BJ (cell line): ENCODE results near the gene ADRB2. TPM values are rescaled to one million over a fixed set of nuclear protein-coding genes. Genes with fewer than 3 reads are reported as not detected.

Source experiments
- CTCF ChIA-PET: fragments of 350-600 bp; formaldehyde crosslinking; extraction: SDS; loops from one replicate; lab custom pipeline; 2021; ENCODE audit warnings: antibody characterized with exemption, inconsistent platforms; lab: Yijun Ruan, JAX
- POLR2A ChIA-PET: fragments of 300-600 bp; sonication (Branson Sonifier 250); formaldehyde crosslinking; extraction: SDS; loops from one replicate; lab custom pipeline; 2021; ENCODE audit warnings: antibody characterized with exemption; lab: Charles Lee
- DNase-seq: peaks from one replicate; pipeline ENCODE4 v3.0.0-alpha.2; 2011; ENCODE audit warnings: low read depth
- H3K27me3 ChIP-seq: 2 replicates; pipeline ENCODE4 v1.6.0; 2011; ENCODE audit warnings: low read length; ENCODE audit not compliant: control insufficient read depth, insufficient read depth
- H3K36me3 ChIP-seq: 2 replicates; pipeline ENCODE4 v1.5.1; 2011; ENCODE audit warnings: low read length; ENCODE audit not compliant: control insufficient read depth, insufficient read depth
- H3K4me3 ChIP-seq: 2 replicates; pipeline ENCODE4 v1.5.1; 2011; ENCODE audit warnings: low read depth, mild to moderate bottlenecking, control low read depth, low read length
- polyA minus RNA-seq: library from RNA; depleted of rRNA, polyadenylated mRNA; stranded (reverse); fragments of >200 nt; gene quantifications from 2 replicates; pipeline ENCODE4 v1.2.3, GENCODE V29; 2011; rRNA and poly(A)+ RNA removed
- polyA plus RNA-seq: library from polyadenylated mRNA; depleted of rRNA; stranded (reverse); fragments of >200 nt; gene quantifications from 2 replicates; pipeline ENCODE4 v1.2.3, GENCODE V29; 2011; rRNA removed
- TF ChIP-seq, protein P1 (sequence below): IDR thresholded peaks from 2 replicates; pipeline ENCODE4 v1.5.1; 2011; ENCODE audit warnings: low read depth, mild to moderate bottlenecking, control low read depth, inconsistent platforms, low read length, moderate library complexity; ENCODE audit not compliant: insufficient read depth

ADRB2 gene
- polyA plus RNA-seq (0.58 and 0.64 TPM in 2 replicates), polyA minus RNA-seq (1.4 and 2.8 TPM in 2 replicates)

DNA sequence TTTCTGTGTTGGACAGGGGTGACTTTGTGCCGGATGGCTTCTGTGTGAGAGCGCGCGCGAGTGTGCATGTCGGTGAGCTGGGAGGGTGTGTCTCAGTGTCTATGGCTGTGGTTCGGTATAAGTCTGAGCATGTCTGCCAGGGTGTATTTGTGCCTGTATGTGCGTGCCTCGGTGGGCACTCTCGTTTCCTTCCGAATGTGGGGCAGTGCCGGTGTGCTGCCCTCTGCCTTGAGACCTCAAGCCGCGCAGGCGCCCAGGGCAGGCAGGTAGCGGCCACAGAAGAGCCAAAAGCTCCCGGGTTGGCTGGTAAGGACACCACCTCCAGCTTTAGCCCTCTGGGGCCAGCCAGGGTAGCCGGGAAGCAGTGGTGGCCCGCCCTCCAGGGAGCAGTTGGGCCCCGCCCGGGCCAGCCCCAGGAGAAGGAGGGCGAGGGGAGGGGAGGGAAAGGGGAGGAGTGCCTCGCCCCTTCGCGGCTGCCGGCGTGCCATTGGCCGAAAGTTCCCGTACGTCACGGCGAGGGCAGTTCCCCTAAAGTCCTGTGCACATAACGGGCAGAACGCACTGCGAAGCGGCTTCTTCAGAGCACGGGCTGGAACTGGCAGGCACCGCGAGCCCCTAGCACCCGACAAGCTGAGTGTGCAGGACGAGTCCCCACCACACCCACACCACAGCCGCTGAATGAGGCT lies at the start of gene ADRB2:
TSS of gene ADRB2 (plus strand) at position 559 of the 686 bp plus-strand sequence. CDS start 221 bp downstream, outside the sequence.
- ChIA-PET POLR2A (no interaction called here), CTCF (interaction anchor here (0.8 to 3.1 kb wide), 4 partner anchors 23 to 177 kb away, joined by 3 to 10 read pairs (median 4); no protein-coding TSS in a partner anchor)
- no peaks in the 10 kb centered on the region for H3K36me3 ChIP-seq
- TF ChIP-seq, protein P1, sequence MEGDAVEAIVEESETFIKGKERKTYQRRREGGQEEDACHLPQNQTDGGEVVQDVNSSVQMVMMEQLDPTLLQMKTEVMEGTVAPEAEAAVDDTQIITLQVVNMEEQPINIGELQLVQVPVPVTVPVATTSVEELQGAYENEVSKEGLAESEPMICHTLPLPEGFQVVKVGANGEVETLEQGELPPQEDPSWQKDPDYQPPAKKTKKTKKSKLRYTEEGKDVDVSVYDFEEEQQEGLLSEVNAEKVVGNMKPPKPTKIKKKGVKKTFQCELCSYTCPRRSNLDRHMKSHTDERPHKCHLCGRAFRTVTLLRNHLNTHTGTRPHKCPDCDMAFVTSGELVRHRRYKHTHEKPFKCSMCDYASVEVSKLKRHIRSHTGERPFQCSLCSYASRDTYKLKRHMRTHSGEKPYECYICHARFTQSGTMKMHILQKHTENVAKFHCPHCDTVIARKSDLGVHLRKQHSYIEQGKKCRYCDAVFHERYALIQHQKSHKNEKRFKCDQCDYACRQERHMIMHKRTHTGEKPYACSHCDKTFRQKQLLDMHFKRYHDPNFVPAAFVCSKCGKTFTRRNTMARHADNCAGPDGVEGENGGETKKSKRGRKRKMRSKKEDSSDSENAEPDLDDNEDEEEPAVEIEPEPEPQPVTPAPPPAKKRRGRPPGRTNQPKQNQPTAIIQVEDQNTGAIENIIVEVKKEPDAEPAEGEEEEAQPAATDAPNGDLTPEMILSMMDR = no peak; the same call in 1 of the 2 replicates
- no peaks in the 10 kb centered on the region for H3K27me3 ChIP-seq
- H3K4me3 ChIP-seq = peak within 1 kb of the TSS; percentile 76
- DNase-seq = peak; percentile 63

DNA sequence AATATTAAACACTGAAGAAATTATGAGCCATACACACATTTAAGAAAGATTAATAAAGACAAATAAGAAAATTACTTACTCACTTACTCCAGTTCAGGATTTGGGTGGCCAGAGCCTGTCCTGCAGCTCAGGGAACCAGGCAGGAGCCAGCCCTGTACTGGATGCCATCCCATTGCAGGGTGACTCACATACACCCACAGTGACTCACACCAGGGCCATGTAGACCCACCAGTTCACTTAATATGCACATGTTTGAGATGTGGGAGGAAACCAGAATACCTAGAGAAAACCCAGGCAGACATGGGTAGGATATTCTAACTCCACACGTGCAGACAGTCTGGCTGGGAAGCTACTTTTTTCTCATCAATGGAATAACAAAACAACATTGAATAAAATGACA lies 49.6 kb upstream of the ADRB2 start:
- Histone ChIP-seq H3K27me3 (peaks cover 3% of the 10 kb centered on the region), H3K4me3 (no peak overlapping the region), H3K36me3 (no peaks in the 10 kb centered on the region)
- TF ChIP-seq, protein P1 = no peak
- CTCF ChIA-PET = interaction anchor here (1.6 kb wide), 1 partner anchor 18 kb away, joined by 4 read pairs; no protein-coding TSS in a partner anchor
- DNase-seq = peak; percentile 33
- POLR2A ChIA-PET = no interaction called here

DNA sequence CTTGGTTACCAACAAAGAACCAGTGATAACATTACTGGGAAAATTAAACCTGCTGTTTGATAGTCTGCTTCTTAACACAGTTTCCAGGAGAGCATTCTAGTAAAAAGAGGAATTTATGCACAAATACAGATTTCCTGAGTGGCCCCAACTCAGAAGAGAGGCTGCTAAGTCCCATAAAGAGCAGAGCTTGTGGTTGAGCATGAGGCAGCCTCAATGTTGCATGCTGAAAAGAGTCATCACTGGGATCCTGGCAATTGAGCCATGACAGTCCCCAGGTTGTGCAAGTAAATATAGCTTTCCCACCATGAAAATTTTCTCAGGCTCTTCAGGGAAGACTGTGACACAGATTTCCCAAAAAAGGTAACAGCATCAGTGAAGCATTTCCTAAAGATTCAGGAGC lies 47.5 kb upstream of the ADRB2 start:
- DNase-seq = no peak
- no peaks in the 10 kb centered on the region for H3K36me3 ChIP-seq
- TF ChIP-seq, protein P1 = no peak
- POLR2A ChIA-PET = no interaction called here
- no peaks in the 10 kb centered on the region; the same call in 1 of the 2 replicates for H3K27me3 ChIP-seq
- no peak overlapping the region for H3K4me3 ChIP-seq
- CTCF ChIA-PET = interaction anchor here (0.5 to 1.1 kb wide), 2 partner anchors 205 to 256 kb away, joined by 3 to 4 read pairs; no protein-coding TSS in a partner anchor

DNA sequence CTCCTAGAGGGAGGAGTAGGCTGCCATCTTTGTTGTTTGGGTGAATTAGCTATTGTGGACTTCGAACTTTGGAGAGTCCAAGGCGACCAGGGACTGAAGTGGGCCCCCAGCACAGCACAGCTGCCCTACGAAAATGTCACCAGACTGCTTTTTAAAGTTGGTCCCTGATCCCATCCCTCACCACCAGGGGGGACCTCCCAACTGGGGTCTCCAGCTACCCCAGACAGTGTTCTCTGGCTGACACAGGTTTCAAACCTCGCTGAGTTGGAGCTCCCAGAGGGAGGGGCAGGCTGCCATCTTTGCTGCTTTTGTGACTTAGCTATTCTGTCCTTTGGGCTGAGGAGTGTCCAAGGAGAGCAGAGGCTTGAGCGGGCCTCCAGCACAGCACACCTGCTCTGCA lies 45.7 kb upstream of the ADRB2 start:
- no peak overlapping the region for H3K4me3 ChIP-seq
- ChIA-PET POLR2A (no interaction called here), CTCF (interaction anchor here (0.6 to 1.1 kb wide), 3 partner anchors 8 to 406 kb away, joined by 3 to 6 read pairs (median 6); no protein-coding TSS in a partner anchor)
- no peaks in the 10 kb centered on the region; the same call in 1 of the 2 replicates for H3K27me3 ChIP-seq
- no peaks in the 10 kb centered on the region for H3K36me3 ChIP-seq
- TF ChIP-seq, protein P1 = no peak
- DNase-seq = no peak

DNA sequence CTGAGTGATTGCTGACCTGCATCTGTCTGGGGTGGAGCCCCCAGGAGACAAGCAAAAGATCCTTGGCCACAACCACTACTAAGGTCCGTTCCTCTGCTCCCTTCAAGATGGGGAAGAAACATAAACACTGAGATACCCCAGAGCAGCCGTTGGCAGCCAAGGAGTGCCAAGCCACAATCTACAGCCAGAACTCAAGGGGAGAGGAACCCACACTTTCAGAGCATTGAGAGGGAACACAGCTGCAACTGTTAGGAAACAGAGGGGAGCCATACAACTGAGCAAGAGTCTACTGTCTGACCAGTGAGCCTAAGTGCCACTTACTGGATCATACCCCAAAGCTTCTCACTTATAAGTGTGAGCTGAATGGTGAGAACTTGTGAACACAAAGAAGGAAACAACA lies 44.6 kb upstream of the ADRB2 start:
- no peaks in the 10 kb centered on the region; the same call in 1 of the 2 replicates for H3K27me3 ChIP-seq
- POLR2A ChIA-PET = no interaction called here
- TF ChIP-seq, protein P1 = no peak
- H3K36me3 ChIP-seq = no peaks in the 10 kb centered on the region
- H3K4me3 ChIP-seq = no peak overlapping the region
- no peak for DNase-seq
- CTCF ChIA-PET = interaction anchor here (1.4 kb wide), 1 partner anchor 41 kb away, joined by 3 read pairs; no protein-coding TSS in a partner anchor
